Measurements from ENCODE around the gene ZCCHC8.
"Not testable (repeated sequence)": the region's sequence is repeated elsewhere in the genome, so short reads cannot be mapped to it uniquely, and the experiment has no call there.

The ZCCHC8 gene

DNA sequence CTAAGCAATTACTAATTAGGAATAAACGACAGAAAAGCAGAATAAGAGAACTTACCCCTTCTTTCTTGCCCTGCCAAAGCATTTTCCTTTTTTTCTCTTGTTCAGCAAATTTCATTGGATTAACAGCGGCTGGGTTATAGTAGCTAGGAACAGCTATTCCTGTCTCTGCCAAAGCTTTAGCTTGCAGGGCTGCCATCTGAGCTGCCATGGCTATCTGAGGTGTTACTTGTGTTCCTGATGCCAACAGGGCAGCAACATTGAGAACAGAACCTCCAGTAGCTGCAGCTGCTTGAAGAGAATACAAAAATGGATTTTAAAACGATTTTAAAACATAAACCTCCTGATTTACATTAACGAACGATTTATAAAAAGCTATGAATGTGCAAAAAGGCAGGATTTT, 7.4 kb upstream of the ZCCHC8 start:
- no peak for DNase-seq (ENCODE audit: low read depth in 2 of 2)

DNA sequence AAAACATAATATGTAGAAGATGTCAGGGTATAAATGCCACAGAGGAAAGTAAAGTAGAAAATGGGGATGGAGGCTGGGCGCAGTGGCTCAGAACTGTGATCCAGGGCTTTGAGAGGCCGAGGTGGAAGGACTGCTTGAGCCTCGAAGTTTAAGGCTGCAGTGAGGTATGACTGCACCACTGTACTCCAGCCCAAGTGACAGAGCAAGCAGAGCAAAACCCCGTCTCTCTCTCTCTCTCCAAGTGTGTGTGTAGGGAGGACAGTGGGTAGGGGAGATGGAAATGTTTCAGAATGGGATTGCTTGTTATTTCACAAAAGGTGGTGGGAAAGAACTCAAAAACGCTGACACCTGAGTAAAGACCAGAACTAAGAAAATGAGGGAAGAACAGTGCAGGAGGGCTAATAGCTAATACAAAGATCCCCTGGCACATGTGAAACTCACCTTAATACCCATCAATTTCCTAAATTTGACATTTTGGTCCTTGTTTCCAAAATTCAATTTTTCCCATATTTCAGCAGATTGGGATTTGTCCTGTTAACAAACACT, 5.7 kb upstream of the ZCCHC8 start:
- no peak for DNase-seq (ENCODE audit: low read depth in 2 of 2)

DNA sequence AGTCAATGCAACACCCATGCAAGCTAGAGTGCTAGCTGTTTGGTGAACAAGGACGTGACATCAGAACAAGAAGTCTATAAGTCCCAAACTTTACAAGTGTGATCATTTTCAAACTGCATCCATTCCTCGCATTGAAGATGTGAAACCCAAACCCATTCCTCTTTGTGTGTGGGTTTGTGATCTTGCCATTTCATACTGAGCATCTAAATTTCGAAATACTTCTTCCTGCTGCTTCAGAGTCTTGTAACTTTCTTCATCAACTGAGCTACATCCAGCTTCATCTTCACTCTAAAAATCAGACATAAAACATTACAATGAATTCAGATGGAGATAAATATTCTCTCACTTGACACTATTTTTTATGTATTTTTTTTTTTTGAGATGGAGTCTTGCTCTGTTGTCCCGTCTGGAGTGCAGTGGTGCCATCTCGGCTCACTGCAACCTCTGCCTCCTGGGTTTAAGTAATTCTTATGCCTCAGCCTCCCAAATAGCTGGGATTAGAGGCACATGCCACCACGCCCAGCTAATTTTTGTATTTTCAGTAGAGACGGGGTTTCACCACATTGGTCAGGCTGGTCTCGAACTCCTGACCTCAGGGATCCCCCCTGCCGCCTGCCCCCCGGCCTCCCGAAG, 4.8 kb upstream of the ZCCHC8 start:
- DNase-seq (ENCODE audit: low read depth in 2 of 2): no peak

DNA sequence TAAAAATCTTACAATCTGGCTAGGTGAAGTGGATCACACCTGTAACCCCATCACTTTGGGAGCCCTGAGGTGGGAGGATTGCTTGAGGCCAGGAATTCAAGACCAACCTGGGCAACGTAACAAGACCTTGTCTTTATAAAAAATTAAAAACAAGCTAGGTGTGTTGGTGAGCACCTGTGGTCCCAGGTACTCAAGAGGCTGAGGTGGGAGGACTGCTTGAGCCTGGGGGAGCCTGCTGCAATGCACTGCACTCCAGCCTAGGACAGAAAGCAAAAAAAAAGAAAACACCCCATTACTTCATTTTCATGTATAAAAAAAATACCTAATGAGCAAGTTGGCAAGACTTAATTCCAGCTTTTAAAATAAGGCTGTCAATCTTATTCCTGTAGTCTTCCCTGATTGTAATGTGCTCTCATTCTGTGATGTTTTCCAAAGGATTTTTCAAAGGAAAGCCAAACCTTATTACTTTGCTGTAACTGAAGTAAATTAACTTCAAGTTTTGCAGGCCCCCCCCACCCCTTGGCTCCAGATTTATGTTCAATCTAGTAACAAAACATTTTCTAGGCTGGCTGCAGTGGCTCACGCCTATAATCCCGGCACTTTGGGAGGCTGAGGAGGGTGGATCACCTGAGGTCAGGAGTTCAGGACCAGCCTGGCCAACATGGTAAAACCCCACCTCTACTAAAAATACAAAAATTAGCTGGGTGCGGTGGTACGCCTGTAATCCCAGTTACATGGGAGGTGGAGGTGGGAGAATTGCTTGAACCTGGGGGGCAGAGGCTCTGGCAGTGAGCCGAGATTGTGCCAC, 3.3 kb upstream of the ZCCHC8 start:
- no peak for DNase-seq (ENCODE audit: low read depth in 2 of 2)

DNA sequence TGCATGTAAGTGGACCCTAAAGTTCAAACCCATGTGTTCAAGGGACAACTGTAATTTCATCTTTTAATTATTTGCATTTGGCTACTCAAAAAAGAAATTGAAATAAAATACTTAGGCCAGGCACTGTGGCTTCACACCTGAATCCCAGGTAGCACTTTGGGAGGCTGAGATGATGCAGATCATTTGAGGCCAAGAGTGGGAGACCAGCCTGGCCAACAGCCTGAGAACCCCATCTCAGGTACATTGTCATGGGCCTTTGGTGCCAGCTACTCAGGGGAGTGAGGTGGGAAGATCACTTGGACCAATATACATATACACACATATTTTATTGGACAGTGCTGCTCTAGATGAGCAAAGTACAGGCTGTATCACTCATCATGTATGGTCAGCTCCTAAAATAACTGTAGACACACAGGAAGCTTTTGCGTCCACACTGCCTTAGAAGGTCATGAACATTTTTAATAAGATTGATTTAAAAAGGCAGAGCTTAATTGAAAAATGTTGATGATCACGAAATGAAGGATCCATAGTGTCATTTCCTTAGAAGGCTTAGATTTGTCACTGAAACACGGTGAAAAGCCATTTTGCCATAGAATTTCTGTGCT, 2.5 kb upstream of the ZCCHC8 start:
- no peak for DNase-seq (ENCODE audit: low read depth in 2 of 2)

DNA sequence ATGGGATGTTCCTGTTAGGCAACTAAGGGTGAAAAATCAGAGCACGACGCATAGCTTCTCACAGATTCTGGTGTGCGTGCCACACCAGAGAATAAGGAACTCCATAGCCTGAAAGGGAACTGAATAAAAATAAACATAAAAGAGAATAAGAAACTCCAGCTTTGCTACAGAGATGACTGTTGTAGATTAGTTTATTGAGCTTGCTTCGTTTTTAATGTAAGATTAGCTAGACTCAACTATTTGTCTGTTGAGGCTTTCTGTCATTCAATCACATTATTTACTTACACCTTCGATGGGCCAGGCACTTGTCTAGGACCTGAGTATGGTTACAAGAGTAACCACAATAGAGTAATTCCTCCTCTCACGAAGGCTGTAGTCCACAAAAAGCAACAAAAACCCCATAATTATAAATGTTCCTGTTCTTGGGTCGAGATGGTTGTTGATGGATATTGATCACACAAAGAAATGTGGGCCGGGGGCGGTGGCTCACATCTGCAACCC, 807 bp upstream of the ZCCHC8 start:
- no peak for DNase-seq (ENCODE audit: low read depth in 2 of 2)

DNA sequence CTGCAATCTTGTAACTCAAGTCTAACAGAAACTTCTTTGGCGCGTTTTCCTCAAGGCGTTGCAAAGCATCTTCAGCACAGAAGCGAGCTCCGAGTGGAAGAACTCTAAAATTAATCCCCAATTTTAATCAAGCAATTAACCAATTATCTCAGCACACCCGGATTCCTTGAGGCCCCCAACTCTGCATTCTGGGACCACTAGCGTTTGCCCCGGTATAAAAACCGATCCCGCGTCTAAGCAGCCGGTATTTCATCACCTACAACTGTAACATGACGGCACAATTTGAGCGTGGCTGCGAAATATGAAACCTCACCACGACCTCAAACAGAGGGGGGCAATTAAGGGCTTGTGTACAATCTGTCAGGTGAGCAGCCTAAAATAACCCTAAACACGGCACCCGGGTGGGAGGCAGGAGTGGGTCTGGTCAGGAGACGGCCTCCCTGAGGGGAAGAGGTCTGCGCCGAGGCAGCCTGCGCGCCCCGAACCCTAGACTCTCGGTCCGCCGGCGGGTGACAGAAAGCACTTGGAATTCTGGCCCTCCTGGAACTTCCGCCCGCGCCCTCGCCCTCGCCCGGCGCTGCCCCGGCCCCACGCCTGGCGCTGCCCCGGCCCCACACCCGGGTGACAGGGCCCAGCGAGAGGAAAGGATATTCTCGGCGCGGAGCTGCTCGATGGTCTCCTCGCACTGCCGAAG, 594 bp downstream of the ZCCHC8 start:
- peak; percentile 9 to 11 for DNase-seq (ENCODE audit: low read depth in 2 of 2)

DNA sequence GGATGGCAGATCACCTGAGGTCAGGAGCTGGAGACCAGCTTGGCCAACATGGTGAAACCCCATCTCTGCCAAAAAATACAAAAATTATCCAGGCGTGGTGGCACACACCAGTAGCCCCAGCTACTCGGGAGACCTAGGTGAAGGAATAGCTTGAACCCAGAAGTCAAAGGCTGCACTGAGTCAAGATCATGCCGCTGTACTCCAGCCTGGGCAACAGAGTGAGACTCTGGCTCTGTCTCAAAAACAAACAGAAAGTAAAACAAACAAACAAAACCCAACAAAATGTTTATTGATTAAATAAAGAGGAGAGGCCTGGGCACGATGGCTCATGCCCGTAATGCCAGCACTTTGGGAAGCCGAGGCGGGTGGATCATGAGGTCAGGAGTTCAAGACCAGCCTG, 5.5 kb downstream of the ZCCHC8 start:
- DNase-seq (ENCODE audit: low read depth in 2 of 2): no peak

DNA sequence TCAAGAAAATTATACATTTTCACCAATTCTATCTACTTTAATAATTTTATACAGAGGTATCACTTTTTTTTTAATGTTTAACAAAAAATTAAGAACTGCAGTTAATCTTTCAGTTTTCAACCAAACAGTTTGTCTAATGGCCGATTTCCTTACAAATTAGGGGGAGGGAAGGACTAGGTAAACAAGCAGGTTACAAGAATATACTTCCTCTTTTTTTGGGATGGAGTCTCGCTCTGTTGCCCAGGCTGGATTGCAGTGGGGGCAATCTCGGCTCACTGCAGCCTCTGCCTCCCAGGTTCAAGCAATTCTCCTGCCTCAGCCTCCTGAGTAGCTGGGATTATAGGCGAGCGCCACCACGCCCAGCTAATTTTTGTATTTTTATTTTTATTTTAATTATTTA, 7.5 kb downstream of the ZCCHC8 start:
- not testable (repeated sequence) for DNase-seq (ENCODE audit: low read depth in 2 of 2)

DNA sequence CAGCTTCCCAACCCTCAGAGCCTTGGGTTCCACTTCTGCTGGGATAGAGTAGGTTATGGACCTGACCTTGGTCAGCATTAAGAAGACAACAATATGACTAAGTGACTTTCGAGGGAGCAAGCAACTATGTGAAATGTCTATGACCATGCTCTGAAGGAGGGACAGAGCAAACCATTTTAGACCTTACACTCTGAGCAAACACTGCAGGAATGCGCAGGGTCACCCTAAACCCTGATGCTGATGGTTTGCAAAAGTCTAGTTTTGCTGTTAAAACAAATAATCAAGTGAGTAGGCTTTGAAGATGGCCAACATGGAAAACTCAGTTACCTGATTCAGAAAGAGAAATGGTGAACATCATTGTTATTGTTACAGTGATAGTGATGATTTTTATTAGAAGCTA, 8.7 kb downstream of the ZCCHC8 start:
- DNase-seq (ENCODE audit: low read depth in 2 of 2): no peak

DNA sequence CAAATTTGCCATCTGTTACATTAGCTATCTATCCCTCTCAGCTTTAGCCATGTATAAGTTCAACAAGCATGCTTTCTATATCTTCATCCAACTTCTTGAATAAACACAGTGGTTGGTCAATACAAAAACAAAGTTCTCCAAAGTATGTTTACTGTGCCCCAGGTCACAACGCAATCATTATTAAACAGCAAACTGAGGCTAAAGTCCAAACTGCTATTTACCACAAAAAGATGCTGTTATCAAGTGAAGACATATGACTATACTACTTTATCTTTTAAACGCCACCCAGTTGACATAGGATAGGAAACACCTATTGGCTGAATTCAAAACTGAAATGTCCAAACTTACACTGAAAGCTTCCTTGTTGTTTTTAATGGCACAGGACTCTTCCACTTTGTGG, 11.7 kb downstream of the ZCCHC8 start:
- DNase-seq (ENCODE audit: low read depth in 2 of 2): no peak

DNA sequence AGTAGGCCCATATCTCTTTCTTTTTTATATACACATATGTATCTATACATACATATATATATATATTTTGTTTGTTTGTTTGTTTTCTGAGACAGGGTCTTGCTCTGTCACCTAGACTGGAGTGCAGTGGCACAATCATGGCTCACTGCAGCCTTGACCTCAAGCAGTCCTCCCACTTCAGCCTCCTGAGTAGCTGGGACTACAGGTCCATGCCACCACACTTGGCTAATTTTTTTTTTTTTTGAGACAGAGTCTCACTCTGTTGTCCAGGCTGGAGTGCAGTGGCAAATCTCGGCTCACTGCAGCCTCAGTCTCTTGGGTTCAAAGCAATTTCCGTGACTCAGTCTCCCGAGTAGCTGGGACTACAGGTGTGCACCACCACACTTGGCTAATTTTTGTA, 12.9 kb downstream of the ZCCHC8 start:
- DNase-seq (ENCODE audit: low read depth in 2 of 2): not testable (repeated sequence)

DNA sequence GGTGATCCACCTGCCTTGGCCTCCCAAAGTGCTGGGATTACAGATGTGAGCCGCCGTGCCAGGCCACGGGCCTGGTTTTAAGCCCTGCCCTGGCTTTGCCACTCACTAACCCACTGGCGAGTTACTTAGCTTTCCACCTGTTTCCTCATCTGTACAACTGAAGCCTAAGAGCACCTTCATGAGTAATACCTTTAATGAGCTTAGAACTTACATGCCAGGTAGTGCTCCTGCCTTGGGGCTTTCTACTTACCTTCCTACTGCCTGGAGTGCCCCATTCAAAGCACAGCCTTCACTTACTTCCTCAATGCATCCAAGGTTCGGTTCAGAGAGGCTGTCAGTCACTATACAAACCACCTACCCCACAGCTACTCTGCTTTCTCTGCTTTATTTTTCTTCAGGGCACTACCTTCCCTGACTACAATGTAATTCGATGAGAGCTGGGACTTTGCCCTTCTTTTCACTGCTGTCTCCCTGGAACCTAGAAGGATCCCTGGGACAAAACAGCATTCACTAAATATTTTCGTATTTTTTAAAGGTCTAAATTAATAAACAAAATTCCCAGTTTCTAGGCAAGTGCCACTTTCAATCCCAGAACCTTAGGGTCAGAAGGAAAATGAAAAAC, 13.8 kb downstream of the ZCCHC8 start:
- no peak for DNase-seq (ENCODE audit: low read depth in 2 of 2)

DNA sequence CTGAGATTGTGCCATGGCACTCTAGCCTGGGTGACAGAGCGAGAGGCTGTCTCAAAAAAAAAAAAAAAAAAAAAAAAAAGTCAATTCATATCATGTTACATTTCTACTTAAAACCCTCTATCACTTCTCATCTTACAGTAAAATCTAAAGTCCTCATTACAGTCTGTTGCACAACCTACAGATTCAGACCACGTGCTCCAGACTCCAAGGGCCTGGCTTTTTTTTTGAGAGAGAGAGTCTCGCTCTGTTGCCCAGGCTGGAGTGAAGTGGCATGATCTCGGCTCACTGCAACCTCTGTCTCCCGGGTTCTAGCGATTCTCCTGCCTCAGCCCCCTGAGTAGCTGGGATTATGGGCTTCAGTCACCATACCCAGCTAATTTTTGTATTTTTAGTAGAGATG, 14.4 kb downstream of the ZCCHC8 start:
- not testable (repeated sequence) for DNase-seq (ENCODE audit: low read depth in 2 of 2)

DNA sequence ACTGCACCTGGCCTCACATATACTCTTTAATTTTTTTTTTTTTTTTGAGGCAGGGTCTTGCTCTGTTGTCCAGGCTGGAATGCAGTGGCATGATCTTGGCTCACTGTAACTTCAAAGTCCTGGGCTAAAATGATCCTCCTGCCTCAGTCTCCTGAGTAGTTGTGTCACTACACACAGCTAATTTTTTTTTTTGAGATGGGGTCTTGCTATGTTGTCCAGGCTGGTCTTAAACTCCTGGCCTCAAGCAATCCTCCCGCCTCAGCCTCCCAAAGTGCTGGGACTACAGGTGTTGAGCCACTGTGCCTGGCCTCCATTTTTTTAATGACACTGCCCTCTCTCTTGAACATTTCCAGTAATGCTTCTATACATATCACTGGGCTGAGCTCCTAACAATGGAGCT, 16.3 kb downstream of the ZCCHC8 start:
- DNase-seq (ENCODE audit: low read depth in 2 of 2): not testable (repeated sequence)

DNA sequence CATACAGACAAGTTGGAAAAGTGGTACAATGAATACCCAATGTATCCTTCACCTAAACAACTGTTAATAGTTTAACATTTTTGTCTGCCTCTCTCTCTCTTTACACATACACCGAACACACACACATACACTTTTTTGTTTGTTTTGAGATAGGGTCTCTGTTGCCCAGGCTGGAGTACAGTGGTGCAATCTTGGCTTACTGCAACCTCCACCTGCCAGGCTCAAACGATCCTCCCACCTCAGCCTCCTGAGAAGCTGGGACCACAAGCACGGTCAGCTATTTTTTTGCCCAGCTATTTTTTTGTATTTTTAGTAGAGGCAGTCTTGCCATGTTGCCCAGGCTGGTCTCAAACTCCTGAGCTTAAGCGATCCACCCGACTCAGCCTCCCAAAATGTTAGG, 16.8 kb downstream of the ZCCHC8 start:
- no peak for DNase-seq (ENCODE audit: low read depth in 2 of 2)

DNA sequence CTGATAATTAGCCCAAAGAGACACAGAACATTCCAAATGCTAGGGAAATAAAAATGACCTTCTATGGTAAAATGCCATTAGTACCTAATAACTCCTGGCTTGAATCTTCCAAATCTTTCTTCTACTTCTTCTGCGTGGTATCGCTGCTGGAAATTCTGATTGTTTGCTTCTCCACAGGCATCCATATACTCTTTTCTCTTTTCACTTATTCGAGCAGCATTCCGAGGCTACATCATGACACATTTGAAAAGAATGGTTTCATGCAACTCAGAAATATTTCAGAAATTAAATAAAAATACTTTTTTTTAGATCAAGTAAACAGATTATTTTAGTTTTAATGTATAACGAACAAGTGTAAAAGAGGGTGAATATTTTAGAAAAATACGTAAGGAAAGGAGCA, 18.9 kb downstream of the ZCCHC8 start:
- no peak for DNase-seq (ENCODE audit: low read depth in 2 of 2)

DNA sequence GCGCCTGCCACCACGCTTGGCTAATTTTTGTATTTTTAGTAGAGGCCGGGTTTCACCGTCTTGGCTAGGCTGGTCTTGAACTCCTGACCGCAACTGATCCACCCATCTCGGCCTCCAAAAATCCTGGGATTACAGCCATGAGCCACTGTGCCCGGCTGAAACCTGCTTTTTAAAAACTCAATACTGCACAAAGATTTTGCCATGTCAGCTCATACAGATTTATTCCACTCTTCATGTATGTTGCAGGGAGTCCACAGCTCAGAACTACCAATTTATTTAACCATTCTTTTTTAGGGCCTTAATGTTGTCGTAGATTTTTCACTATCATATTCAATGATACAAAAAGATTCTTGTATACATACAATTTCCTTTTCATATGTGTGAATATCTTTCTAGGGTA, 20.0 kb downstream of the ZCCHC8 start:
- DNase-seq (ENCODE audit: low read depth in 2 of 2): no peak

DNA sequence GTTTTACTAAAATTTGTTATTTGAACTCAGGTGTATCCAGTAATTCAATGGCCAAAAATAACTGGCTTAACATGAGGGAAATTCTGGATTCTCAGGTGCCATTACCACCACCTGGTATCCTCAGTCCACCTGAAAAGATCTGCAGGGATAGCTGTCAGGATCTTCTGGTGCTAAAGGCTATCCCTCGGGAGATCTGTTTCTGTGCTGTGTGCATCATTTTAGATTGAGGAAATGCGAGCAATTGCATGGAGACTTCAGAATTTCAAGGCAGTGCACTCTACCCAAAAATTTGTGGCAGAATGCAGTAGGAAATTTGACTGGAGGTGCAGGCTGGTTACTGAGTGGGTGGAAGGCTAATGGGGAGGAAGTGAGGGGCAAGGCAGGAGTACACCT, 26.4 kb downstream of the ZCCHC8 start:
- no peak for DNase-seq (ENCODE audit: low read depth in 2 of 2)

DNA sequence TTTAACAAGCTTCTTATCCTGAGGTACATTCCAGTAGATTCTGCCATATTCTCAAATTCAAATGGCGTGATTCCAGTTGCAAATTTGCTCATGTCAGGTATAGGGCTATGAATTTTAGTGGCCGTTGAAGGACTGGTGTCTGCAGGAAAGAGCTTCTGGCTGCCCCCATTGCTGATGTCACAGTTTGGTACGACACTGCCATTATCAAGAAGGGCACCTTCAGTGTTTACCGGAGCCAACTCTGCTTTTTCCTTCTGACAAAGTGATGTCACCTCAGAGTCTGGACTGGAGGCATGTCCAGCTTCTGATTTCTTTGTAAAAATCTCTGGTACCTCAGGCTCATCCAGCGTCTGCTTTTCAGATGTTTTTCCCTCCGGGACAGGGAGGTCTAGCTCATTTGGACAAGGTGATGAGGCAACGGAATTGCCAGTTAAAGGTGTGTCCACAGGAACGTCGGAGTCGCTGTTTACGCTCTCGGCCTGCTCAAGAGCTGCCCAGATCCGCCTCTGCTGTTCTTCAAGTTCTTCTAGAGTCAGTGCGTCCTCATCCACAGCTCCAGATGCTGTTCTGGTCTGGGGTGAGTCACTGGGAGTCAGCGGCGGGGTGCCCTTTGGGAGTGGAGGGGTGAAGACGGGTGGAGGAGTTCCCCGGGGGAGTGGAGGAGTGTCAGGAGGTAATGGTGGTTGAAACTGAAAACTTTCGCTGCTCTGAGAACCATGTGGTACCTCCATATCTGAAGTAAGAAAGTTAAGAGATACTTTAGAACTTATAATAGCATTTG, 27.0 kb downstream of the ZCCHC8 start:
- DNase-seq (ENCODE audit: low read depth in 2 of 2): no peak

All from stimulated activated CD8-positive, alpha-beta memory T cell treated with anti-CD3 and anti-CD28 coated beads, Interleukin-15, amount 100 ng/mL, for 4 hours (primary cell).